SJSA1 (cell line): Measurements from ENCODE around the gene ZDHHC3. TPM values are rescaled to one million over a fixed set of nuclear protein-coding genes. Genes with fewer than 3 reads are reported as not detected.

Source experiments
- DNase-seq, 2 experiments: peaks; one replicate each; pipeline ENCODE4 v3.0.0-alpha.2; 2015 to 2020; ENCODE audit warnings: low spot score in 2 of 2, low read depth in 1 of 2
- H3K27ac ChIP-seq: fragments of 250-450 bp; sonication (Bioruptor Pico); 2 replicates; pipeline ENCODE4 v1.5.1; 2020; ENCODE audit warnings: mild to moderate bottlenecking, moderate library complexity
- H3K27me3 ChIP-seq: fragments of 250-450 bp; sonication (Bioruptor Pico); replicated peaks from 2 replicates; pipeline ENCODE4 v1.5.1; 2020; ENCODE audit warnings: mild to moderate bottlenecking, moderate library complexity
- H3K36me3 ChIP-seq: fragments of 250-450 bp; sonication (Bioruptor Pico); 2 replicates; pipeline ENCODE4 v1.5.1; 2020; ENCODE audit warnings: mild to moderate bottlenecking
- H3K4me1 ChIP-seq: fragments of 250-450 bp; sonication (Bioruptor Pico); replicated peaks from 2 replicates; pipeline ENCODE4 v1.6.1; 2021; ENCODE audit warnings: mild to moderate bottlenecking
- H3K4me3 ChIP-seq: fragments of 250-450 bp; sonication (Bioruptor Pico); 2 replicates; pipeline ENCODE4 v1.5.1; 2020; ENCODE audit warnings: mild to moderate bottlenecking
- H3K9me3 ChIP-seq: fragments of 250-450 bp; sonication (Bioruptor Pico); replicated peaks from 2 replicates; pipeline ENCODE4 v1.5.1; 2020; ENCODE audit warnings: mild to moderate bottlenecking
- total RNA-seq: library from RNA; depleted of rRNA; stranded (reverse); fragments of >200 nt; shearing (Covaris generic); gene quantifications from 2 replicates; pipeline ENCODE4 v1.2.3, GENCODE V29; 2014; rRNA removed

The ZDHHC3 gene, protein sequence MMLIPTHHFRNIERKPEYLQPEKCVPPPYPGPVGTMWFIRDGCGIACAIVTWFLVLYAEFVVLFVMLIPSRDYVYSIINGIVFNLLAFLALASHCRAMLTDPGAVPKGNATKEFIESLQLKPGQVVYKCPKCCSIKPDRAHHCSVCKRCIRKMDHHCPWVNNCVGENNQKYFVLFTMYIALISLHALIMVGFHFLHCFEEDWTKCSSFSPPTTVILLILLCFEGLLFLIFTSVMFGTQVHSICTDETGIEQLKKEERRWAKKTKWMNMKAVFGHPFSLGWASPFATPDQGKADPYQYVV
- total RNA-seq = 48.8 and 55.3 TPM in 2 replicates

DNA sequence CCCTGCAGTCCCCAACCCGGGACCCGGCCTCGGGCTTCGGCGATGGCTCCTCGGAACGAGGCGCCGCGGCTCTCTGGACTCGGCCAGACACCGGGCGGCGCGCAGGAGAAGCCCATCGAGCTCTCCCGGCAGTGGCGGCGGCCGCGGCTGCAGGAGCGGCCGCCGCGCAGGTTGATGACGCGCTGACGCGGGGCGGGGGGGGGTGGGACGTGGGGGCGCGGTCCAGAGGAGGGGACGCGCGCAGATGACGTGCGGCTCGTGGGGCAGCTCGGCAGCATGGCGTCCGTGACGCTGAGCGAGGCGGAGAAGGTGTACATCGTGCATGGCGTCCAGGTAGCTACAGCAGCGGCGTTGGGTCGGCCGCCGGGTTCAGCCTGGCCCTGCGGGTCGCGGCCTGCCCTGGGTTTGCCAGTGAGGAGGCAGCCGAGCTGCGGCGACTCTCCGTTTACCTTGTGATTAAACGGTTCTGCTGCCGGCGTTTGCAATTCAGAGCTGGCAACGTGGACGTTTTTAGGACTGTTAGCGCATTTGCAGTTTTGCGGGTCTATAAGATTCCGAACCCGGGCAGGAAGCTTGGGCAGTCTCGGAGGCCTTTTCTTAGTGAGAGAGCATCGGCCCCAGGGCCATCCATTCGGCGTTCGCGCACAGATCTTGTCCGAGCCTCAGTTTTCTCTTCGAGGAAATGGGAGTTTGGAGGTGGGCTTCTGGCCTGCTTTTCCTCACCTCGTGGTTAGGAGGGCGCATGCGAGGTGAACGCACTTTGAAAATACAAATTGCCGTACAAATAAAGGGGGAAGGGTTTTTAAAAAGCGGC, at the start of gene ZDHHC3, which contains the start of gene EXOSC7:
Gene ZDHHC3, minus strand, starts transcription at position 173 of the 814 bp plus-strand sequence. CDS start 16,738 bp downstream, outside the sequence.
Gene EXOSC7, plus strand, starts transcription at position 243 of the 814 bp plus-strand sequence. Its CDS starts 34 bp downstream, at position 277.
- peak; percentile 73 to 75 for DNase-seq
- Histone ChIP-seq H3K9me3 (no peaks in the 10 kb centered on the region), H3K4me3 (peak within 1 kb of the TSS; percentile 97), H3K27me3 (no peaks in the 10 kb centered on the region), H3K36me3 (peaks cover 6% of the 10 kb centered on the region; the same call in 1 of the 2 replicates), H3K27ac (peak within 1 kb of the TSS; percentile 72), H3K4me1 (peaks cover 11% of the 10 kb centered on the region; the same call in 1 of the 2 replicates)

DNA sequence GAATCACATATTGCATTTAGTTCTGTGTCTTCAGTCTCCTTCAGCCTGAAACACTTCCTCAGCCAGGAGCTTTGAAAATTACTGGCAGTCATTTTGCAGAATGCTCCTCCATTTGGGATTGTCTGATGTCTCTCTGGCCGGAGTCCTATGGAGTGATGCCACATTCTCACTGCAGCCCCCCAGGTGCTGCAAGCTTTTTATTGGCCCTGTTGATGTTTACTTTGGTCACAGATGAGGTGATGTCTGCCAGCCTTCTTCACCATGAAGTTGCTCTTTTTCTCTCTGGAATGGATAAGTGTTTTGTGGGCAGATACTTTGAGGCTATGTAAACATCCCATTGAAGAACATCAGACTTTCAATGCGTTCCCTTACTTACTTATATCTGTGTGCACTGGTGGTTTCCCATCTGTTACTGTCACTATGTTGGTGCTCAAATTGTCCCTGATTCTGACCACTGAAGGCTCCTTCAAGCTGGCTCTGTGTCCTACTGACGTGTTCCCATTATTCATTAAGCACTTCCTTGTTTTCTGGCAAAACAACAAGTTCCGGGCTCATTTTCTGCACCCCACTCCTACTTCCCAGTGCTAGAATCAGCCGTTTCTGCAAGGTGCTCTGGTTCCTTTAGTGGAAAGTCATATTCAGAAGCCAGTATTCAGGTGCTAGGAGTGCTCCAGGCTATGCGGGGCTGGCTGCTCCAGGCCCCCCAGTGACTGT, 48.7 kb upstream of the ZDHHC3 start:
- Histone ChIP-seq H3K4me3 (no peak overlapping the region), H3K36me3 (no peaks in the 10 kb centered on the region), H3K9me3 (no peaks in the 10 kb centered on the region), H3K4me1 (peaks cover 29% of the 10 kb centered on the region), H3K27me3 (no peaks in the 10 kb centered on the region), H3K27ac (no peak overlapping the region)
- no peak for DNase-seq

DNA sequence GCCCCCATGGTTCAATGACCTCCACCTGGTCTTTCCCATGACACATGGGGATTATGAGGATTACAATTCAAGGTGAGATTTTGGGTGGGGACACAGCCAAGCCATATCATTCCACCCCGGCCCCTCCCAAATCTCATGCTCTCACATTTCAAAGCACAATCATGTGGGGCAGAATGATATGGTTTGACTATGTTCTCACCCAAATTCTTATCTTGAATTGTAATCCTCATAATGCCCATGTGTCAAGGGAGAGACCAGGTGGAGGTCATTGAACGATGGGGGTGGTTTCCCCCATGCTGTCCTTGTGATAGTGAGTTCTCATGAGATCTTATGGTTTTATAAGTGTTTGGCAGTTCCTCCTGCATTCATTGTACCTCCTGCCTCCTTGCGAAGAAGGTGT, 47.7 kb upstream of the ZDHHC3 start:
- Histone ChIP-seq H3K4me1 (peaks cover 29% of the 10 kb centered on the region), H3K27me3 (no peaks in the 10 kb centered on the region), H3K36me3 (no peaks in the 10 kb centered on the region), H3K9me3 (no peaks in the 10 kb centered on the region), H3K27ac (no peak overlapping the region), H3K4me3 (no peak overlapping the region)
- DNase-seq = no peak

DNA sequence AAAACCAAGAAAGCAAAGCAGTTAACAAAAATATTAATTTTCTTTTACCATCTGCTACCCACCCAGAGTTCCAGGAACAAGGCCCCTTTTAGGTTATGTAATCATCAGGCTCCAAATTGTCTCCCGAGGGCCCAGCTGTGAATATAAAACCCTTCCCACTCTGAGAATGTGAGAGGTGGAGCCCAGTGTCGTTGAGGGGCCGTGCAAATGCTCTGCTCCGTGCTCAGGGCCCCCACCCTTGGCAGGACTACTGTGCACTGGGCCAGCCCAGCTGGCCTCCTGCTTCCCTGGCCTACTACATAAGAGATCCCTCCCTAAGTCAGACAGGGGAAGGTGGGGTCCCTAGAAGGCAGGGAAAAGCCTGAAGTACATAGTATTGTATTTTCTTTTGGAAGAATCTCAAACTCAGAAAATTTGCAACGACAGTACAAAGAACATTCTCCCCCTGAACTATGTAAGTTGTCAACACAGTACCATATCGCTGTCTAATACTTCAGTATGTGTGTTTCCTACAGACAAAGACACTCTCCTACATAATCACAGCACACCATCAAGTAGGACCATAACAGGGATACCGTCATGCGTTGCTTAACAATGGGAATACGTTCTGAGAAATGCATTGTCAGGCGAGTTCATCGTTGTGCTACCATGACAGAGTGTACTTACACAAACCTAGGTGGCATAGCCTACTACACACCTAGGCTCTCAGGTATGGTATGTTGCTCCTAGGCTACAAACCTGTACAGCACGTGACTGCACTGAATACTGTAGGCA, 45.7 kb upstream of the ZDHHC3 start:
- Histone ChIP-seq H3K27me3 (no peaks in the 10 kb centered on the region), H3K9me3 (no peaks in the 10 kb centered on the region), H3K36me3 (no peaks in the 10 kb centered on the region), H3K4me3 (no peak overlapping the region), H3K27ac (no peak overlapping the region), H3K4me1 (peaks cover 24% of the 10 kb centered on the region)
- no peak for DNase-seq

DNA sequence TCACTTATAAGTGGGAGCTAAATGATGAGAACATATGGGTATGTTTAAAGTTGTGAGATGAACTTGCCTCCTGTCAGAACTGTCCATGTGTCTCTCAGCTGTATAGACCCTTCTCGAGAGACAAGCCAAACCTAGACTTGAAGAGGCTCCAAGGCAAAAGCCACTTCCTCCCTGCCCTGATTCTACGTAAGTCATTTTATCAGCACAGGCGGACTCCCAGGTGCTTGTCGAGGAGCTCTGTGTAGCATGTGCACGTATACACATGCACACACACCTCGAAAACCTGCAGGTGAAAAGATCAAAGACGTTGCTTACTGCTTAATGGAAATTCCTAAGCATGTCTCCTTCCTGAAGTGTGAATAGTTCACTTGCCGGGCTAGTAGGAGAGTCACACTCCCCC, 44.6 kb upstream of the ZDHHC3 start:
- no peak overlapping the region for H3K4me3 ChIP-seq
- no peaks in the 10 kb centered on the region for H3K27me3 ChIP-seq
- no peak overlapping the region for H3K27ac ChIP-seq
- peaks cover 12% of the 10 kb centered on the region for H3K4me1 ChIP-seq
- no peaks in the 10 kb centered on the region for H3K36me3 ChIP-seq
- no peaks in the 10 kb centered on the region for H3K9me3 ChIP-seq
- DNase-seq = no peak

DNA sequence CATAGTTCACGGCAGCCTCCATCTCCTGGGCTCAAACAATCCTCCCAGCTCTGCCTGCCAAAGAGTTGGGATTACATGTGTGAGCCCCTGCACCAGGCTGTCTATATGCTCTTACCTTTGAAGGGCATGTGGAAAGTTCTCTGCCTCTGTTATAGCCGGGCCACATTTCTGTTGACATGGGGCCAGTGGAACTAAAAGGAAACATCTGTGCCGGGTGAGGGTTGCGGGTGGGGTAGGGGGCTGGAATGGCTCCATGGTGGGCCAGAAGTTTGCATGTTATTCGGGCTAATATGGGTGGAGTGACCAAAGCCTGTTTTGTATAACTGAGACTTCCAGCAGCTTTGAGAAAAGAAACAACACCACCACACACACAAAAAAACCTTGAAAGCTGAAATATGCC, 41.8 kb upstream of the ZDHHC3 start:
- Histone ChIP-seq H3K4me3 (no peak overlapping the region), H3K27ac (no peak overlapping the region), H3K9me3 (no peaks in the 10 kb centered on the region), H3K36me3 (peaks cover 8% of the 10 kb centered on the region), H3K4me1 (peaks cover 7% of the 10 kb centered on the region), H3K27me3 (no peaks in the 10 kb centered on the region)
- no peak for DNase-seq

DNA sequence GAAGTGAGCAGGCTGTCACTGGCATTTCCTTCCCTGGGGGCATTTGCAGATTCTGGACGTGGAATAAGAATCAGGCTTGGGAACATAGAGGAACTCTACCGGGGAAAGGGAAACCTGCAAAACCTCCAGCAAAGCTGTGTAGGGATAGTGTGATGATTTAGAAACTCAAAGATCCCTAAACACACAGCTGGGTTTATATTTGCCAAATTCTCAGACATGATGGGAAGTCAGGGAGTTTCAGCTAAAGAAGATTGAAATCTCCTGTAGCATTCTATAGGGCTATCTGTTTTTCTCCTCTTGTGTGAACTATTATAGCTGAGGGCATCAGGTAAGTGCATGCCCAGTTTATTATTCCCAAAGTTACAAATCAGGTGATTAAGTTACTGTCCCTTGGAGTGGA, 40.9 kb upstream of the ZDHHC3 start:
- Histone ChIP-seq H3K4me3 (no peak overlapping the region), H3K4me1 (peaks cover 16% of the 10 kb centered on the region), H3K27ac (no peak overlapping the region), H3K9me3 (no peaks in the 10 kb centered on the region), H3K36me3 (peaks cover 12% of the 10 kb centered on the region), H3K27me3 (no peaks in the 10 kb centered on the region)
- DNase-seq = no peak

DNA sequence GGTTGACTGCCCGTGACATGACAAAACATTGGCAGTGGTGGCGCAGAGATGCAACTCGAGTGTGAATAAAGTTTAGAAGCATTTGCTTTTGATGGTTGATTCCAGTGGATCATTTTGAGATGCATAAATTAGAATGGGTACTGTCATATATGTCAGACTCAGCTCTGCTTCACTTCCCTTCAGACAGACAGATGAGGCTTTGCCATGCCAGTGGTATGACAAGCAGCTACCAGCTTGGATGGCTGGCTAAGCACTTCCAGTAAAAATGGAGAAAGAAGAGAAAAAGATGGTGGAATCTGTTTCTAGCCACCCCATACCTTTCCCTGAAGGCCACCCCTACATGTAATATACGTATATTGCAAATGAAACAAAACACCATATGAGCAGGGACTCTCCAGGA, 36.6 kb upstream of the ZDHHC3 start:
- DNase-seq = no peak
- Histone ChIP-seq H3K27me3 (no peaks in the 10 kb centered on the region), H3K27ac (peak overlapping the region; percentile 99), H3K9me3 (no peaks in the 10 kb centered on the region), H3K36me3 (peaks cover 12% of the 10 kb centered on the region), H3K4me1 (peaks cover 46% of the 10 kb centered on the region), H3K4me3 (no peak overlapping the region)

DNA sequence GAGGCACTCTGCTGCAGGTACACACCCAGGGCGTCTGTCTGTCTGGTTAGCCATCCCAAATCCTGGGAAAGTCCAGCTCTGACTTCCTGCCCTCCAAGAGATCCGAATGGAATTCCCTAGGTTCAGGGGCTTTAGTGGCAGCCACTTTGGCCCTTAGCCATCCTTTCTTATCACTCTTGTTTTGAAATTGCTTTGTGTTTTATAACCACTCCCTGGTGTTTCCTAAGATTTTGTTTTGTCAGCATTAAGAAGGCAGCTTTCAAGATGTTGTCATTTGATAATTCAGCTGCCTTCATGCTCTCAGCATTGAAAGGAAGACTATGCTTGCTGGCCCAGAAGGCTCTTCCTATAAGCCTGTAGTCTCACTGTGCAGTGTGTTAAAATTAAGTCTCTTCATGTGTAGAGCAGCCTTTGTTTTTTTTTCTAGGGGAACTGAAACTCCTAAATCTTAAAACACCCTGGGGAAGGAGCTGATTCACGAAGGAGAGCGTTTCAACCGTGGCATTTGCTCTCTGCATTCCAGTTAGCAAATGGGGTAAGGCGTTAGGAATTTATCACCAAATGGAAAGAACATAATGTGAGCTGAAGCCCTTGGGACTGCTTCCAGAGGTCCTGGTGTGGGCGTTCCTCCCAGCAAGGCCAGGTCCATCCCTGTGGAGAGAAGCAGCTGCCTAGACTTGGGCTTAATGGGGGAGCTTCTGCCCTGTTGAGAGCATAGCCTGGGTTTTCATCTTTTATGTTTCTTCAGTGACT, 36.0 kb upstream of the ZDHHC3 start:
- no peak overlapping the region for H3K4me3 ChIP-seq
- peaks cover 19% of the 10 kb centered on the region for H3K36me3 ChIP-seq
- peak overlapping the region; percentile 99 for H3K27ac ChIP-seq
- H3K27me3 ChIP-seq = no peaks in the 10 kb centered on the region
- H3K4me1 ChIP-seq = peaks cover 50% of the 10 kb centered on the region
- no peaks in the 10 kb centered on the region for H3K9me3 ChIP-seq
- DNase-seq = peak; percentile 79 to 90

DNA sequence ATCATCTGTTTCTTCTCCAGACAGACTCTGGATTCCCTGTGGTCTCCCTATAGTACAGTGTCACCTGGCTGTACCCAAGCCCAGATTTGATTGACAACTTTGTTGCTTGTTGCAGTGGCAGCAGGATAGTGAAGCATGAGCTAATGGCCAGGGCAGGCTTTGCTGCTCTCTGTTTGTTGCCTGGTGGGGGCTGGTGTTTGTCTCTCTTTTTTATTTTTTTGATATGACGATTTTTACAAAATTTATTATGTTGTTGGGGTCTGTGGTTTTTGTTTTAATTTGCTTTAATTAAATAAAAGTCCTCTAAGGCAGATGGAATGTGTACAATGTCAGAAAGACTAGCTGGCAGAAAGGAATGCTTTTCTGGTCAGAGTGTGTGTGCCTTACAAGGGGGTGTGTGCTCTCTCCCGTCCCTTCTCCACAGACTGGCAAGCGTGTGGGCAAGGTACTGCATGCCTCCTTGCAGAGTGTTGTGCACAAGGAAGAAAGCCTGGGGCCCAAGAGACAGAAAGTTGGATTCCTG, 34.9 kb upstream of the ZDHHC3 start:
- Histone ChIP-seq H3K36me3 (peaks cover 20% of the 10 kb centered on the region), H3K4me3 (no peak overlapping the region), H3K9me3 (no peaks in the 10 kb centered on the region), H3K27ac (peak overlapping the region; percentile 99), H3K27me3 (no peaks in the 10 kb centered on the region), H3K4me1 (peaks cover 50% of the 10 kb centered on the region)
- DNase-seq = peak; percentile 90 to 91

DNA sequence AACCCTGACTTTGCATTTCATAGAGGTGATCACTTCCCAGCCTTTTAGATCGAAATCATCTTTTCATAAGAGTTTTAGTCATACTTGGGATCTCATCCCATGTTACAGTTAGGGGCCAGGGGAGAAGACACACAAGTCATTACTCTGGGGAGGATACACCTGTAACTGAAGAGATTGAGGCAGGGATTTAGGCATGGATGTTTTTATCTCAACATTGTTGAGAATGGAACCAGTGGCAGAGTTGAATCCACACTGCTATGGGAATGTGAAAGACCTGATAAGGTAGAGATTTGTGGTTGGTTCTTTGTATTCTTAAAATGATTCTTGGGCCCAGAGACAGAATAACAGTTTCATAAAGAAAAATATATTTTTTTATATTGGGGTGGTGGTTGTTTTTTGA, 33.9 kb upstream of the ZDHHC3 start:
- Histone ChIP-seq H3K9me3 (no peaks in the 10 kb centered on the region), H3K27ac (peak overlapping the region; percentile 99; the same call in 1 of the 2 replicates), H3K4me1 (peaks cover 50% of the 10 kb centered on the region), H3K4me3 (no peak overlapping the region), H3K36me3 (peaks cover 28% of the 10 kb centered on the region), H3K27me3 (no peaks in the 10 kb centered on the region)
- no peak for DNase-seq

DNA sequence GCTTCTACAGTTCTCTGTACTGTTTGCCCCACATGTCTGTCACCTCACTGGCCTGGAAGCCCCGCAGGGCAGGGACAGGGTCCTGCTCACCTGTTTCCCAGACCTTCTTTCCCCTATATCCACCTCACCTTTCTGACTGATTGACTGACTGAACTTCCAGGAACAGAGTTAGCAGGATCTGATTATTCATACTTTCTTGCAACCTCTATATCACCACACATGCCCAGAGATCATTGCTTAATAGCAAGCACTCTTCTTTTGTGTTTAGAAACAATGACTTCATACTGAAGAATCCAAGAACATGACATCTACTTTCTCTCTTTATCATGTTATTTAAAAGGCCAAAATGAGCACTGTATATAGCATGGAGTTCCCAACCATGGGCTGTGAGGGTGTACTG, 32.1 kb upstream of the ZDHHC3 start:
- H3K4me3 ChIP-seq = no peak overlapping the region
- peaks cover 46% of the 10 kb centered on the region for H3K4me1 ChIP-seq
- H3K36me3 ChIP-seq = peaks cover 26% of the 10 kb centered on the region
- H3K27me3 ChIP-seq = no peaks in the 10 kb centered on the region
- H3K9me3 ChIP-seq = no peaks in the 10 kb centered on the region
- H3K27ac ChIP-seq = no peak overlapping the region
- no peak for DNase-seq
